SKM-1 (cell line): ENCODE results near the gene CNTN4.
A peak's percentile ranks its signal among the peaks of the same experiment; 100 is the strongest.
"Not testable (repeated sequence)": the region's sequence is repeated elsewhere in the genome, so short reads cannot be mapped to it uniquely, and the experiment has no call there.

Experiments used
- DNase-seq: peaks from one replicate; lab custom pipeline; 2025; ENCODE audit not compliant: unreplicated experiment; lab: John Stamatoyannopoulos, UW

Gene CNTN4

GRCh38 chr3:2098398-2099027, at the start of gene CNTN4:
CNTN4 (plus strand) TSS chr3:2098866.
- DNase-seq, result peak; percentile 33

GRCh38 chr3:2061360-2061759, 37.3 kb upstream of the CNTN4 start:
- DNase-seq, result no peak

DNA sequence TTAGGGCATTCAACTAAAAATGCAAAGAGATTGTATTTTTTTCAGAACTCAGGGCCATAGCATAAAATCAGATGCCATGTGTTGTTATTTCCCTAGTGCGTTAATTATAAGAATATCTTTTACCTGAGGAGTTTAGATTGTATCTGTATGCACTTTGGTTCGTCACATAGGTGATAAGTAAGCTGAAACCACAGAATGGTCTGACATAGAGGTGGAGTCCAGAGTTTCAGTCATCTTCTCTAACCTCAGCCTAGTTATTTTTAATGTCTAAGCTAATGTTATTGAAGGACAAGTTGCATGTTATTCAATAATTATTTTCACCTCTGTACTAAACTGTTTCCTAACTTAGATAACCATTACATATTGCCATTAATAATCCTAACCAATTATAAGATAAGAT, 27.1 kb upstream of the CNTN4 start:
- DNase-seq, result no peak

DNA sequence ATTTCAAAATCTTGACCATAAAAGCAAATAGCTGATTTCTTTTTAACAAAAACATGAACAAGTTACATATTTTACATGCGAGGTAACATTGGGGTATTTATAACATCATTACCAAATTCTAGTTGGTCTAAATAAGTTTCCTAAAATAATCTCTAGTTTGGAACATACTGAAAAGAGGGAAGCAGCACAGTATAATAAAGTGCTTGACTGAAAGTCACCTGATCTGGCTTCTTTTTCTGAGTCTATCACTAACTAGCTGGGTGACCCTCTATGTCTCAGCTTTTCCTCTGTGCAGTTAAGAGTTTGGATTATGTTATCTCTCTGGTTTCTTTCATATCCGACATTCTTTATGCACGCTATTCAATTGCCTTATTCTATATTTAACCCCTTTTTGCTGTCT, 19.8 kb upstream of the CNTN4 start:
- DNase-seq, result no peak

GRCh38 chr3:2082871-2083480, 15.7 kb upstream of the CNTN4 start:
- no peak for DNase-seq

DNA sequence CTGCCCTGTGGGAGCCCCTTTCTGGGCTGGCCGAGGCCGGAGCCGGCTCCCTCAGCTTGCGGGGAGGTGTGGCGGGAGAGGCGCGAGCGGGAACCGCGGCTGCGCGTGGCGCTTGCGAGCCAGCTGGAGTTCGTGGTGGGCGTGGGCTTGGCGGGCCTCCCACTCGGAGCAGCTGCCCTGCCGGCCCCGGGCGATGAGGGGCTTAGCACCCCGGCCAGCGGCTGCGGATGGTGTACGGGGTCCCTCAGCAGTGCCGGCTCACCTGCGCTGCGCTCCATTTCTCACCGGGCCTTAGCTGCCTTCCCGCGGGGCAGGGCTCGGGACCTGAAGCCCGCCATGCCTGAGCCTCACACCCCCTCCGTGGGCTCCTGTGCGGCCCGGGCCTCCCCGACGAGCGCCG, 15.1 kb upstream of the CNTN4 start:
- not testable (repeated sequence) for DNase-seq

DNA sequence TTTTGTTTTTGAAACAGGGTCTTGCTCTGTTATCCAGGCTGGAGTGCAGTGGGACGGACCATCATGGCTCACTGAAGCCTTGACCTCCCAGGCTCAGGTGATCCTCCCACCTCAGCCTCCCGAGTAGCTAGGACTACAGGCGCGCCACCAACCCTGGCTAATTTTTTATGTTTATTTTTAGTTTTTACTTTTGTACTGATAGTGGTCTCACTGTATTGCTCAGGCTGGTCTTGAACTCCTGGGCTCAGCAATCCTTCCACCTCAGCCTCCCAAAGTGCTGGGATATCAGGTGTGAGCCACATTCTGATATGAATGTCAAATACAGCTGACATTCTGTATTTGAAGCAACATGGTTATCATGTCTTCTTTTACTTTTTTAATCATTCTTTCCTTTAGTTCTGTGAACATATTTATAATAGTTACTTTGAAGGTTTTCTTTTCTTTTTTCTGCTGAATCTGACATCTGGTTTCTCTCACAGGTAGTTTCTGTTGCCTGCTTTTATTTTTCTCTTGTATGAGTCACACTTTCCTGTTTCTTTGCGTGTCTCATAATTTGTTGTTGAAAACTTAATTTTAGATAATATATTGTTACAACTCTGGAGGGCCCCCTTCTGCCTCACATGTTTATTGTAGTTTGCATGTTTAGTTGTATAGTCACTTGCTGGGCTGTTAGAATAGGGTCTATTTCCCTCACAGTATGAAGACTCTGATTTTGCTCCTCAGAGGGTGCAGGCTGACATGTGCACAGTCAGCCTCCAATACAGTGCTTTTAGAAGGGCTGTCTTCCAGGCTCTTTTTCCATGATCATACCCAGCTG, 8.4 kb upstream of the CNTN4 start:
- no peak for DNase-seq

GRCh38 chr3:2092758-2093157, 5.9 kb upstream of the CNTN4 start:
- no peak for DNase-seq

- DNase-seq, result no peak
Measured at GRCh38 chr3:2094941-2095340, 3.7 kb upstream of the CNTN4 start.

DNA sequence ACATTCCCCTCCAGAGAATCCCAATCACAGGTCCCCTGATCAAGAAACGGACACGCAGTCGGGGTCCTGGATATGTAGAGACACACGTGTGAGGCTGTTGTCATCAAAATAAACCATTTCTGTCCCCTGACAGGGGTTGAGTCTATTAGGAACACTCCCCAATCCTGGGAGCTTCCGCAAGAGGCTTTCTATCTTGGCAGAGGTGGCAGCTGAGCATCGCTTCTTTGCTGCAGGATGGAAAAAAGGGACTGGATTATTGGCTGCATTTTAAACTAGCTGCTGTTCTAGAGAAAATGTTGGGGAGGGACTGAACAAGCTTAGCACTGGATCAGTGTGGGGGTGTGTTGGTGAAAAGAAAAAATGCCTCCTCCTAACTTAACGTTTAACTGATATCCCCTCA, 2.5 kb upstream of the CNTN4 start:
- no peak for DNase-seq

GRCh38 chr3:2097641-2098191, 950 bp upstream of the CNTN4 start:
- DNase-seq, result no peak

DNA sequence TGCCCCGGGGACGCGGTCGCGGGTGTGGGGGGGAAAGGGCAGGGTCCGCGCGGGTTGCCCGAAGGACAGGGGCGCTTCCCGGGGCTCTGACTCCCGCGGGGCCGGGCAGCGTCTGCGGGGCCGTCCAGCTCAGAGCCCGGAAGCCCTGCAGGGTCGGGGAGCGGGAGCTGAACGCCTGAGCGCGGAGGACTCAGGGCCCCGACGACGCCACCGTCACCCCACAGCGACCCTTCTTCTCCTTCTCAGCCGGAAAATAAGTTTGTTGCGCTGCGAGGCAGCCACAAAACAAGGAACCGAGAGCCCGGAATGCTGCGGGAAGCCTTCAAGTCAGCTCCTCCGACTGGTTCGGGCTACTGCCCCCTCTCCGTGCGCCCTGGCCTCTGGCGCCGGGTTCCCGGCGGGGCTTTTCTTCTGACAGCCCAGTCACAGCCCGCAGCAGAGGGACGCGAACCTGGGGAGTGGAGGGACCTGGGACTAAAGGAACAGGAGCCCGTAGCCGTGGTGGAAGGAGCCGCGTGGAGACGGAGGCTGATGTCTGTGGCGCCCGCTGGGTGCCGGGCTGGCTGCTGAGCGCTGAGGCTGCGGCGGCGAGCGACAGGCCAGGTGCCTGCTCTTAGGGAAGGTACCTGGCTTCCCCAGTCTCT, 484 bp downstream of the CNTN4 start:
- no peak for DNase-seq

DNA sequence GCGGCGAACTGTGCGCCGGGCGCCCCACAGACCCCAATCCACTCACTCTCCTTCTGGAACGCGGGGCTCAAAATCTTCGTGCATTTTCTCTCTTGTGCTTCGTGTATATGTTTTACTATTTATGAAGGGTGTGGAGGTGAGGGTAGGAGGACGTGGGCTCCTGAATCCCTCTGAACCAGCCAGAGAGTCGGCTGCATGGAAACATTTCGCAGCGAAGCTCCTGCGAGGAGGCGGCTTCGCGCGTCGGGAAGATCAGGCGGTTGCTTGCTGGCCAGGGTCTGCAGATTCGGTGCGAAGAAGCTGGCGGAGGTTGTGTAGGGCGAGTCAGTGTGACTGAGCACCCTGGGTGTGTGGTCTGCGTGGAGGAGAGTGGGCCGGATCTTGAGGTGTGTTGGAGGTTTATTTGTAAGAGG, 1.1 kb downstream of the CNTN4 start:
- DNase-seq, result no peak

DNA sequence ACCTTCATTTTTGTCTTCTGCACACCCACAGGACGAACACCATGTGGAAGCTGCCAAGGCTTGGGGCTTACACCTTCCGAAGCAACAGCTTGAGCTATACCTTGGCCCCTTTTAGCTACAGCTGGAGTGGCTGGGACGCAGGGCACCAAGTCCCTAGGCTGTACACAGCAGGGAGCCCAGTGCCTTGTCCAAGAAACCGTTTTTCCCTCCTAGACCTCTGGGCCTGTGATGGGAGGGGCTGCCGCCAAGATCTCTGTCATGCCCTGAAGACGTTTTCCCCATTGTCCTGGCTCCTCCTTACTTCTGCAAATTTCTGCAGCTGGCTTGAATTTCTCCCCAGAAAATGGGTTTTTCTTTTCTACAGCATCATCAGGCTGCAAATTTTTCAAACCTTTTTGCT, 7.8 kb downstream of the CNTN4 start:
- no peak for DNase-seq

GRCh38 chr3:2110597-2111117, 12.0 kb downstream of the CNTN4 start:
- no peak for DNase-seq

- no peak for DNase-seq
Measured at GRCh38 chr3:2114617-2115275, 16.1 kb downstream of the CNTN4 start.

- DNase-seq, result no peak
Measured at GRCh38 chr3:2130726-2131125, 32.1 kb downstream of the CNTN4 start.

DNA sequence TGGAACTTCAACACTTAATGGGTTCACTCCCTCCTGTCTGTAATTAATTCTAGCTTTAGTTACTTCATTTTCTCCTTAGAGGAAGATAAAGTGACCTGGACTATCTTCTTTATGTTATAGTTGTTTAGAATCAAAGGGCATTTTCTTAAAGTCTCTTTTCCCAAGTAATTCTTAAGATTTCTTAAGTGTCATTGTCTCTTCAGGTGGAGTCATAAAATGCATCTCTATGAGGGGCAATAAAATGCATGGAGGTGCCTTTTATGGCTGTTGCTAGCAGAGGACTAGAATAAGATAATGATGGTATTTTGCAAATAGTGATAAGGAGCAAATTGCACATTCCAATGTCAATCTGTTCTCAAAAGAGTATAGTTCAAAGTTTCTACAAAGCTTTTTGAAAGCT, 34.5 kb downstream of the CNTN4 start:
- DNase-seq, result no peak

DNA sequence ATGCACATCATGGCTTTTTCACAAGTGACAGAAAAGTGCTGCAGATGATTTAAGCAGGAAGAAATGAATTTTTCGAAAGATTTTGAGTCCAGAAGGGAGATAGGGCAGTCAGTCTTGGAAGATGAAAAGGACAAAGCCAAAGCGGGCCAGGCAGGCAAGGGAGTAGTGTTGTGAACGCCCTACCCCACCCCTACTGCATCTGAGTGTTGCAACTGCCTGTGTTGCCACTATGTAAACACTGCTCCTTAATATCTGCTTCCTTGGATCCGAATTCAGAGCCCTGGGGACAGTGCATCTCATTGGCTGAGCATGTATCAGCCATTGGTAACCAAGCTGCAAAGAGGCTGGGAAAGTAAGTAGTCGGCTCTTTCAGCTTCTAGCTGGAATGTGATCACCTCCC, 39.0 kb downstream of the CNTN4 start:
- DNase-seq, result no peak

DNA sequence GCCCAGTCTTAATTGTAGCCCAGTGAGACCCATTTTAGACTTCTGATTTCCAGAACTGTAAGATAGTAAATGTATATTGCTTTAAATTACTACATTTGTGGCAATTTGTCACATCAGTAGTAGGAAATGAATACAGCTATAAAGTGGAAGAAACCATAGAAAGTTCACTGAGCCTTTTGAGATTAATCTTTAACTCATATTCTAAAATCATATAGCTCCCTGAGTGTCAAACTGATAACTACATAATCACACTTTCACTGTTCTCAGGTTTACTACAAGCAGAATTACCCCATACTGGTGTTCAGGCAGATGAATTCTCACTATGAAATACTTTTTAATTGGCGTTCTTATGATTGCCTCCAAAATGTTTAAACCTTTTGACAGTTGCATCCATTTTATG, 42.8 kb downstream of the CNTN4 start:
- DNase-seq, result no peak
